CD4-positive, CD25-positive, alpha-beta regulatory T cell (primary cell): Measurements from ENCODE around the gene GADD45GIP1. TPM values are rescaled to one million over a fixed set of nuclear protein-coding genes. Genes with fewer than 3 reads are reported as not detected.

Experiments used
- ATAC-seq, 2 donors: fragments of 150-1000 bp; cut with Tn5 transposase; one replicate each; pipeline ENCODE4 v1.10.0; 2021; ENCODE audit warnings: low read depth in 2 of 2, moderate number of reproducible peaks in 2 of 2, moderate library complexity in 1 of 2
- DNase-seq, 3 donors: peaks; one replicate each; pipeline versions ENCODE4 v3.0.0 to v3.0.0-alpha.2; 2012 to 2022; ENCODE audit warnings: mixed read lengths in 1 of 3
- H3K27ac ChIP-seq: one replicate; pipeline ENCODE4 v1.7.0; 2013; ENCODE audit warnings: mild to moderate bottlenecking, low read length; ENCODE audit not compliant: insufficient read depth, poor library complexity, severe bottlenecking
- H3K27me3 ChIP-seq: one replicate; pipeline ENCODE4 v1.7.0; 2013; ENCODE audit warnings: low read length; ENCODE audit not compliant: control insufficient read depth, insufficient read depth
- H3K36me3 ChIP-seq: one replicate; pipeline ENCODE4 v1.7.0; 2013; ENCODE audit warnings: mild to moderate bottlenecking, low read length, moderate library complexity; ENCODE audit not compliant: control insufficient read depth, insufficient read depth
- H3K4me1 ChIP-seq: 2 replicates; pipeline ENCODE4 v1.7.0; 2013; ENCODE audit warnings: mild to moderate bottlenecking, low read length; ENCODE audit not compliant: insufficient read depth, control insufficient read depth, poor library complexity, severe bottlenecking
- H3K4me3 ChIP-seq: one replicate; pipeline ENCODE4 v1.7.0; 2013; ENCODE audit warnings: low read depth, mild to moderate bottlenecking, low read length, moderate library complexity
- H3K9me3 ChIP-seq, 2 experiments: 1 replicate in 1 of 2; 2 replicates in 1 of 2; pipeline ENCODE4 v1.7.0; 2013; ENCODE audit warnings: low read length in 2 of 2, mild to moderate bottlenecking in 1 of 2, moderate library complexity in 1 of 2; ENCODE audit not compliant: control insufficient read depth in 2 of 2
- H3K27ac Mint-ChIP-seq, 3 donors: one replicate each; pipeline ENCODE4 v1.8.0; 2020 to 2022; ENCODE audit warnings: mild to moderate bottlenecking in 3 of 3, mixed read lengths in 3 of 3, moderate library complexity in 2 of 3
- H3K27me3 Mint-ChIP-seq: one replicate; pipeline ENCODE4 v1.8.0; 2022; ENCODE audit warnings: mild to moderate bottlenecking, mixed read lengths
- H3K36me3 Mint-ChIP-seq: one replicate; pipeline ENCODE4 v1.8.0; 2020; ENCODE audit warnings: mixed read lengths
- H3K4me1 Mint-ChIP-seq, 4 donors: one replicate each; pipeline ENCODE4 v1.8.0; 2020 to 2022; ENCODE audit warnings: mixed read lengths in 4 of 4, mild to moderate bottlenecking in 1 of 4
- H3K4me3 Mint-ChIP-seq, 4 donors: one replicate each; pipeline ENCODE4 v1.8.0; 2020 to 2022; ENCODE audit warnings: mild to moderate bottlenecking in 4 of 4, mixed read lengths in 4 of 4, moderate library complexity in 3 of 4
- H3K9me3 Mint-ChIP-seq, 7 donors: one replicate each; pipeline ENCODE4 v1.8.0; 2020 to 2022; ENCODE audit warnings: mixed read lengths in 7 of 7, mild to moderate bottlenecking in 3 of 7, moderate library complexity in 2 of 7
- polyA plus RNA-seq, 4 donors: library from polyadenylated mRNA; unstranded; fragments of 300-500 nt; fragmentation: Illumina TruSeq; gene quantifications; one replicate each; pipeline ENCODE4 v1.2.3, GENCODE V29; 2021
- total RNA-seq: library from RNA; stranded (reverse); gene quantifications from one replicate; pipeline ENCODE4 v1.2.3, GENCODE V29; 2022

GADD45GIP1 gene
- total and polyA plus RNA-seq, 5 donors from 2014 or later: 7.4 to 71.9 (median 65.3) TPM

GRCh38 chr19:13001166-13001501 is 44.1 kb upstream of the GADD45GIP1 start:
- Mint-ChIP-seq H3K36me3 (peaks cover 4% of the 10 kb centered on the region), H3K9me3 (peaks cover 0 to 2% (median 0%) of the 10 kb centered on the region in 7 donors), H3K27me3 (peaks cover 37% of the 10 kb centered on the region), H3K4me3 (no peak overlapping the region), H3K4me1 (peaks cover 0 to 7% (median 3%) of the 10 kb centered on the region in 4 donors), H3K27ac (no peak overlapping the region)
- ATAC-seq (no peak), DNase-seq (no peak)
- Histone ChIP-seq H3K4me1 (peaks cover 3% of the 10 kb centered on the region), H3K27me3 (no peaks in the 10 kb centered on the region), H3K27ac (no peak overlapping the region), H3K4me3 (no peak overlapping the region), H3K9me3 (no peaks in the 10 kb centered on the region), H3K36me3 (no peaks in the 10 kb centered on the region)

- ATAC-seq: no peak
- Histone ChIP-seq H3K27me3 (peaks cover 3% of the 10 kb centered on the region), H3K4me3 (no peak overlapping the region), H3K9me3 (no peaks in the 10 kb centered on the region), H3K27ac (no peak overlapping the region), H3K4me1 (peaks cover 6% of the 10 kb centered on the region), H3K36me3 (no peaks in the 10 kb centered on the region)
- peak overlapping the region in 2 of 3 donors; percentile 11 to 48 for H3K27ac Mint-ChIP-seq
- peaks cover 34% of the 10 kb centered on the region for H3K27me3 Mint-ChIP-seq
- H3K4me3 Mint-ChIP-seq: peak overlapping the region; percentile 13 to 79 (median 64)
- H3K9me3 Mint-ChIP-seq: peaks cover 0 to 3% (median 0%) of the 10 kb centered on the region in 7 donors
- H3K4me1 Mint-ChIP-seq: peaks cover 0 to 15% (median 6%) of the 10 kb centered on the region in 4 donors
- H3K36me3 Mint-ChIP-seq: peaks cover 4% of the 10 kb centered on the region
- no peak for DNase-seq
Measured at GRCh38 chr19:12997967-12998940, 41.2 kb upstream of the GADD45GIP1 start.

- Histone ChIP-seq H3K9me3 (no peaks in the 10 kb centered on the region), H3K4me3 (no peak overlapping the region), H3K27ac (no peak overlapping the region), H3K36me3 (no peaks in the 10 kb centered on the region), H3K27me3 (peaks cover 3% of the 10 kb centered on the region), H3K4me1 (peaks cover 6% of the 10 kb centered on the region)
- Mint-ChIP-seq H3K27me3 (peaks cover 31% of the 10 kb centered on the region), H3K27ac (peak overlapping the region in 1 of 3 donors; percentile 48), H3K4me1 (peaks cover 0 to 15% (median 6%) of the 10 kb centered on the region in 4 donors), H3K4me3 (peak overlapping the region; percentile 60 to 79 (median 74)), H3K36me3 (peaks cover 4% of the 10 kb centered on the region), H3K9me3 (peaks cover 0 to 3% (median 0%) of the 10 kb centered on the region in 7 donors)
- no peak for DNase-seq
- no peak for ATAC-seq
Measured at GRCh38 chr19:12997179-12997966, 40.4 kb upstream of the GADD45GIP1 start.

GRCh38 chr19:12996406-12997094 is 39.5 kb upstream of the GADD45GIP1 start:
- no peak overlapping the region for H3K27ac Mint-ChIP-seq
- no peak for ATAC-seq
- no peaks in the 10 kb centered on the region for H3K9me3 ChIP-seq
- peak overlapping the region; percentile 60 to 79 (median 72) for H3K4me3 Mint-ChIP-seq
- peaks cover 3% of the 10 kb centered on the region for H3K27me3 ChIP-seq
- H3K27me3 Mint-ChIP-seq: peaks cover 31% of the 10 kb centered on the region
- H3K27ac ChIP-seq: no peak overlapping the region
- peaks cover 0 to 3% (median 0%) of the 10 kb centered on the region in 7 donors for H3K9me3 Mint-ChIP-seq
- DNase-seq: no peak
- peaks cover 0 to 15% (median 6%) of the 10 kb centered on the region in 4 donors for H3K4me1 Mint-ChIP-seq
- no peaks in the 10 kb centered on the region for H3K36me3 ChIP-seq
- no peak overlapping the region for H3K4me3 ChIP-seq
- H3K36me3 Mint-ChIP-seq: peaks cover 4% of the 10 kb centered on the region
- peaks cover 6% of the 10 kb centered on the region for H3K4me1 ChIP-seq

- peak overlapping the region in 1 of 3 donors; percentile 92 for H3K27ac Mint-ChIP-seq
- H3K36me3 Mint-ChIP-seq: peaks cover 4% of the 10 kb centered on the region
- peak overlapping the region in 3 of 4 donors; percentile 75 to 81 (median 76) for H3K4me3 Mint-ChIP-seq
- peaks cover 0 to 17% (median 6%) of the 10 kb centered on the region in 4 donors for H3K4me1 Mint-ChIP-seq
- H3K27ac ChIP-seq: no peak overlapping the region
- peaks cover 3% of the 10 kb centered on the region for H3K27me3 ChIP-seq
- no peaks in the 10 kb centered on the region for H3K36me3 ChIP-seq
- H3K9me3 ChIP-seq: no peaks in the 10 kb centered on the region
- no peak for ATAC-seq
- peaks cover 6% of the 10 kb centered on the region for H3K4me1 ChIP-seq
- H3K27me3 Mint-ChIP-seq: peaks cover 31% of the 10 kb centered on the region
- H3K9me3 Mint-ChIP-seq: peaks cover 0 to 3% (median 0%) of the 10 kb centered on the region in 7 donors
- DNase-seq: no peak
- no peak overlapping the region for H3K4me3 ChIP-seq
Measured at GRCh38 chr19:12995596-12996405, 38.8 kb upstream of the GADD45GIP1 start.

- H3K27me3 ChIP-seq: peaks cover 3% of the 10 kb centered on the region
- H3K27me3 Mint-ChIP-seq: peaks cover 26% of the 10 kb centered on the region
- peak; percentile 34 to 42 (median 35) for DNase-seq
- H3K9me3 ChIP-seq: no peaks in the 10 kb centered on the region
- peaks cover 0 to 3% (median 0%) of the 10 kb centered on the region in 7 donors for H3K9me3 Mint-ChIP-seq
- no peak within 1 kb of the TSS for H3K27ac ChIP-seq
- peaks cover 6% of the 10 kb centered on the region for H3K4me1 ChIP-seq
- H3K27ac Mint-ChIP-seq: peak within 1 kb of the TSS in 2 of 3 donors; percentile 92
- H3K4me3 ChIP-seq: peak within 1 kb of the TSS; percentile 62
- no peaks in the 10 kb centered on the region for H3K36me3 ChIP-seq
- peaks cover 0 to 17% (median 6%) of the 10 kb centered on the region in 4 donors for H3K4me1 Mint-ChIP-seq
- peak within 1 kb of the TSS; percentile 89 to 97 (median 91) for H3K4me3 Mint-ChIP-seq
- peaks cover 4% of the 10 kb centered on the region for H3K36me3 Mint-ChIP-seq
- ATAC-seq: peak; percentile 17 to 32
Measured at GRCh38 chr19:12994701-12995595, 37.9 kb upstream of the GADD45GIP1 start, which contains the start of gene NFIX. Gene NFIX (plus strand): TSS chr19:12995475. CDS start chr19:12995838, 363 bp downstream.
